ENCODE data around the gene TTC7B. TPM values are rescaled to one million over a fixed set of nuclear protein-coding genes. Genes with fewer than 3 reads are reported as not detected.

TTC7B gene
- total and polyA plus RNA-seq, 9 of the 15 experiments (the other 6 are each of a cell fraction or from before 2014, with no cell fraction given): 2.2 to 77.2 (median 36.7) TPM

GRCh38 chr14:90602088-90602687 lies 214.0 kb downstream of the TTC7B start:
- no TSS peak for BruUV-seq (replicated peaks)
- in situ Hi-C loops (cut with MboI): no loop called here
- ChIA-PET CTCF (ENCODE audit: low intra/inter-chr PET ratio) (no interaction called here), POLR2A (interaction anchor here (0.6 kb wide), 1 partner anchor 36 kb away, joined by 3 read pairs; no protein-coding TSS in a partner anchor)
- no peaks in the 10 kb centered on the region for H3K9me3 ChIP-seq (replicated peaks; ENCODE audit: control insufficient read depth, insufficient read depth, low read depth, low read length)
- no peaks in the 10 kb centered on the region for H4K20me1 ChIP-seq (replicated peaks; ENCODE audit: control insufficient read depth, insufficient read depth, low read length)
- H3K4me2 ChIP-seq (ENCODE audit: insufficient read depth, low read length): no peak overlapping the region
- 73% methylated on average over 8 of the region's 9 CpGs for WGBS (ENCODE audit: insufficient coverage, low coverage, missing lambda C conversion rate)
- H3K36me3 ChIP-seq (ENCODE audit: control insufficient read depth, insufficient read depth, low read length): no peaks in the 10 kb centered on the region; the same call in 2 of the 3 replicates
- H3K4me1 ChIP-seq (replicated peaks in 1 of 2; ENCODE audit: control insufficient read depth in 2 of 2, insufficient read depth in 2 of 2, low read length in 2 of 2): peaks cover 0 to 6% of the 10 kb centered on the region in 2 experiments; a peak in 2 of 5 replicates
- H3K27me3 ChIP-seq (ENCODE audit: control insufficient read depth in 2 of 2, insufficient read depth in 2 of 2, low read length in 2 of 2): no peaks in the 10 kb centered on the region
- ATAC-seq (no peak), DNase-seq (ENCODE audit: extremely low read depth in 1 of 4, low spot score in 3 of 4) (no peak), FAIRE-seq (no peak)
- TF ChIP-seq CTBP1 (IDR thresholded peaks at IDR 0.05; ENCODE audit: borderline replicate concordance) (no peak), E4F1 (CRISPR knock-in tag; IDR thresholded peaks at IDR 0.05; ENCODE audit: borderline replicate concordance) (no peak), ZNF512 (tag; IDR thresholded peaks at IDR 0.05) (no peak), GTF2A2 (tag; IDR thresholded peaks at IDR 0.05) (no peak), DACH1 (IDR thresholded peaks at IDR 0.05; ENCODE audit: partially characterized antibody) (no peak), RNF2 (IDR thresholded peaks at IDR 0.05) (no peak), RUNX1 (IDR thresholded peaks at IDR 0.05; ENCODE audit: low read depth) (no peak), JUNB (CRISPR knock-in tag; conservative IDR thresholded peaks at IDR 0.05) (no peak)
- intact Hi-C loops (cut with micrococcal nuclease): no loop called here
- H2AFZ ChIP-seq (ENCODE audit: low read depth, low read length): no peak overlapping the region
- no peak overlapping the region for H3K4me3 ChIP-seq
- no peaks in the 10 kb centered on the region for H3K9me1 ChIP-seq (ENCODE audit: control insufficient read depth, insufficient read depth, low read length)
- no peaks in the 10 kb centered on the region for H3K79me2 ChIP-seq (ENCODE audit: control insufficient read depth, insufficient read depth, low read length)
- no peak overlapping the region for H3K27ac ChIP-seq (ENCODE audit: extremely low read depth, low read depth, low read length)
- no peak overlapping the region for H3K9ac ChIP-seq (ENCODE audit: insufficient read depth in 1 of 2, low read depth in 2 of 2, low read length in 2 of 2)

Data from K562 (cell line).